ENCODE results near the gene BAIAP2. TPM values are rescaled to one million over a fixed set of nuclear protein-coding genes. Genes with fewer than 3 reads are reported as not detected.

BAIAP2 gene
- total RNA-seq, 1 experiment from 2014 or later, result 14.9 TPM

DNA sequence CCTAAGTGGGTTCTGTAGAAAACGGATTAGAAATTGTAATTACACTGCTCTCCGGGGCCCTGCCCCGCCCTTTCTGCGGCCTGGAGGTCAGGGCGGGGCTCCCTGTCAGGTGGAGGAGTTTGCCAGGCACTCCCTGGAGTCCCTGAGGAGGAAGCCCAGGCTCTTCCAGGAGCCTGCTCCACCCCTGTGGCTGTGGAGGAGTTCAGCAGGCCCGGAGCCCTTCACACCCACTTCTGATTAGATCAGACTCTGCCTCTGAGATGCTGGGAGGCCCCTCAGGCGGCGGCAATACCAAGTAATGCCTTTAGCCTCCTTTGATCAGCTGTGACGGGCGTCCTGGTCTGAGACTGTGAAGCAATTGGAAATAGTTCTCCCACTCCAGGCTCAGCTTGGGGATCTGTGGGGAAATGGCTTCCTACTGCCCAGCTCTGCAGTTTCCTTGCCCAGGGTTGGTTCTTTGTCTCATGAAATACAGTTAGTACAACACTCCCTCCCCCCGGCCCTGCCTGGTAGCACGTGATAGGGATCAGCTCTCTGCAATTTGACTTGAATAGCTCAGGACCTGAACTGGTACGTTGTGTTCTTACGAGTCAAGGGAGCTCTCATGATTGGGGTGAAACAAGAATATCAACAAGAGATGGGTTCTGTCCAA, 22.3 kb downstream of the BAIAP2 start:
- DNase-seq, result peak; percentile 85
- no peak overlapping the region for H3K4me3 ChIP-seq (ENCODE audit: insufficient read depth, low read depth, low read length)
- no peaks in the 10 kb centered on the region for H3K27me3 ChIP-seq (ENCODE audit: control insufficient read depth, insufficient read depth, low read length)
- H3K36me3 ChIP-seq (replicated peaks; ENCODE audit: control insufficient read depth, insufficient read depth, low read length), result no peaks in the 10 kb centered on the region

DNA sequence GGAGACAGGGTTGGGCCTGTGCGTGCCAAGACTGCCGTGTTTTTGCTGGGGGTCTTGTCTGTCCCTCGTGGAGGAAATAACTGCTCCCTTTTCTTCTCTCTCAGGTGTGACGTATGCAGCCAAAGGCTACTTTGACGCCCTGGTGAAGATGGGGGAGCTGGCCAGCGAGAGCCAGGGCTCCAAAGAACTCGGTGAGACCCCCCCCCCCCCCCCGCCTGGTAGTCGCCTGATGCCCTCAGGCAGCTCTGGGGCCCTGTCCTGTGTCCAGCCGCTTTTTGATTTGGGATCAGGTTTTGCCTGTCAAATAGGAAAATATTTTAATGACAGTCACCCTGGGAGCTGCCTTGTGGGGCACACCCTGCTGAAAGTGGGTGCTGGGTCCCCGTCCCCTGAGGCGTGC, 22.8 kb downstream of the BAIAP2 start:
- no peak for DNase-seq
- no peaks in the 10 kb centered on the region for H3K36me3 ChIP-seq (replicated peaks; ENCODE audit: control insufficient read depth, insufficient read depth, low read length)
- H3K4me3 ChIP-seq (ENCODE audit: insufficient read depth, low read depth, low read length), result no peak overlapping the region
- H3K27me3 ChIP-seq (ENCODE audit: control insufficient read depth, insufficient read depth, low read length), result no peaks in the 10 kb centered on the region

DNA sequence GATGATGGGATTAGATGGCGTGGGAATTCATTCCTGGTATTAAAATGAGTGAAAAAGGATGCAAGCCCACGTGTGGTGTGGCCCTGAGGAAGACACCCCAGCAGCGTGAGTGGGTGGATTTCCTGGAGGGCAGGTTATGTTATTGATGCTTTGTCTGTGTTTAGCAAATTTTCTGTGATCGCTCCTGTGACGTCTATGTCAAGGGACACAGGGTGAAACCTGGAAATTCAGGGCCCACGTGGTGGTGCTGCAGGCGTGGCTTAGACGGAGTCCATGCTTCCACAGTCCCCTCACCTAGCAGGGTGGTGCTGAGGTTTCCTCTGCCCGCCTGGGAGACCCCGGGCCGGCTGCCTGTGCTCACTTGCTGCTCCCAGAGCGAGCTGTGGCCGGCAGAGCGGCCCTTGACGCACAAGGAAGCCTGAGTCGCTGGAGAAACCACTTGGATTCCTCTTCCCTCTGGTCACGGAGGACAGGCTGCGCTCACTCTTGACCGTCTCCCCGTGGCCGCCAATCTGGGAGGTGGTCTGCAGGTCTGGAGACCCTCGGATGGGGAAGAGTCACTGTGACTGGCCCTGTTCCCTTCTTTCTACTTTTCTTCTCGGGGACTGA, 23.4 kb downstream of the BAIAP2 start:
- DNase-seq, result no peak
- no peaks in the 10 kb centered on the region for H3K36me3 ChIP-seq (replicated peaks; ENCODE audit: control insufficient read depth, insufficient read depth, low read length)
- no peaks in the 10 kb centered on the region for H3K27me3 ChIP-seq (ENCODE audit: control insufficient read depth, insufficient read depth, low read length)
- no peak overlapping the region for H3K4me3 ChIP-seq (ENCODE audit: insufficient read depth, low read depth, low read length)

DNA sequence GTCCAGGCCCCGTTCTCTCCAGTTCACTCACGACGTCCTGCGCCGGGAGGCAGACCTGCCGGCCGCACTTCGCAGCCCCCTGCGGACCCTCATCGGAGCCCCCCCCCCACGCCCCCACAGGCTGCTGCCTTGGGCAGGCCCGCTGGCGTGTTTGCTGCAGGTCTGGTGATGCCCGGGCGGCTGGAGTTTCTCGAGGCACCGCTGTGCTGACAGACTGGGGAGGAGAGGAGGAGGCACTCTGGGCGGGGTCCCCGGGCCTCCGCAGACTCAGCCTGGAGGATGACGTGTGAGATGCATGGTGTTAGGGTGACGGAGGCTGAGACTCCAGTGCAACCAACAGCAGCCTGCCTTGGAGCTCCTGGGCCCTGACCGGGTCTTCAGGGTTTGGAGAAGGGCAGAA, 24.1 kb downstream of the BAIAP2 start:
- Histone ChIP-seq H3K27me3 (ENCODE audit: control insufficient read depth, insufficient read depth, low read length) (no peaks in the 10 kb centered on the region), H3K4me3 (ENCODE audit: insufficient read depth, low read depth, low read length) (no peak overlapping the region), H3K36me3 (replicated peaks; ENCODE audit: control insufficient read depth, insufficient read depth, low read length) (no peaks in the 10 kb centered on the region)
- no peak for DNase-seq

DNA sequence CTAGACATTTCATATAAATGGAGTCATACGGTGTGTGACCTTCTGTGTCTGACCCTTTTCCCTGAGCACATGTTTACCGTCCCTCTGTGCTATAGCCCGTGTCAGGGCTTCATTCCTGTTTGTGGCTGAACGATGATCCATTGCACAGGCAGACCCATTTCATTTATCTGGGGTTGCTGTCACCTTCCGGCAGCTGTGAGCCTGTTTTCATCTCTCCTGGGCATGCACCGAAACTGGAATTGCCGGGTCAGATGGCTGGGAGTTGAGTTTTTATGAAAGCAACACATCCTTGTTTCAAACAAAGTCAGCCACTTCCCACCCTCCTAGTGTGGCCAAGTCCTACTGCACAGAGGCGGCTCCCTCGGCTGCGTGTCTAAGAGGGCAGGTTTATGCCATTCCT, 25.5 kb downstream of the BAIAP2 start:
- Histone ChIP-seq H3K4me3 (ENCODE audit: insufficient read depth, low read depth, low read length) (no peak overlapping the region), H3K36me3 (replicated peaks; ENCODE audit: control insufficient read depth, insufficient read depth, low read length) (no peaks in the 10 kb centered on the region), H3K27me3 (ENCODE audit: control insufficient read depth, insufficient read depth, low read length) (no peaks in the 10 kb centered on the region)
- DNase-seq, result no peak

DNA sequence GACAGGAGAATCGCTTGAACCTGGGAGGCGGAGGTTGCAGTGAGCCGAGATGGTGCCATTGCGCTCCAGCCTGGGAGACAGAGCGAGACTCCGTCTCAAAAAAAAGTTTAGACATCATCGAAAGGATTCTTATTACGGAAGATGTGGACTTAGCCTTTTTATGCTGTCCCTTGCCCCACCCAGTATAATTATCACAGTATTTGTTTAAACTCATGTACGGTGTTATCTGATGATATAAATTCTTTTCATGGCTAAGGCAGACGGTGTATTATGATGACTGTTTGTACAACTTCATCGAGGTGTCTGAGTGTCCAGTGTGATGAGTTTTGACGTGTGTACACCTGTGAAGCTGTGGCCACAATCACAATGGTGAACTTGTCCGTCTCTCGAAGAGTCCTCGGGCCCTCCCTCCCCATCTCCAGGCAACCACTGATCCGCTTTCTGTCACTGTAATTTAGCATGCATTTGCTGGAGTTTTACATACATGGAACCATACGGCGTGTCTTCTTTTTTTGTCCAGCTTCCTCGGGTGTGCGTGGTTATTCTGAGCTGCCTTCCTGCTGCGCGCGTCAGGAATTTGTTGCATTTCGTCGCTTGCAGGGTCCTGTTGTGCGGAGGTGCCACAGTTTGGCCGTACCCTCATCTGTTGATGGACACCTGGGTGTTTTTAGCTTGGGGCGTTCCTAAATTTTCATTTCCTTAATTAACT, 26.2 kb downstream of the BAIAP2 start:
- H3K4me3 ChIP-seq (ENCODE audit: insufficient read depth, low read depth, low read length), result no peak overlapping the region
- H3K27me3 ChIP-seq (ENCODE audit: control insufficient read depth, insufficient read depth, low read length), result no peaks in the 10 kb centered on the region
- DNase-seq, result no peak
- H3K36me3 ChIP-seq (replicated peaks; ENCODE audit: control insufficient read depth, insufficient read depth, low read length), result no peaks in the 10 kb centered on the region

DNA sequence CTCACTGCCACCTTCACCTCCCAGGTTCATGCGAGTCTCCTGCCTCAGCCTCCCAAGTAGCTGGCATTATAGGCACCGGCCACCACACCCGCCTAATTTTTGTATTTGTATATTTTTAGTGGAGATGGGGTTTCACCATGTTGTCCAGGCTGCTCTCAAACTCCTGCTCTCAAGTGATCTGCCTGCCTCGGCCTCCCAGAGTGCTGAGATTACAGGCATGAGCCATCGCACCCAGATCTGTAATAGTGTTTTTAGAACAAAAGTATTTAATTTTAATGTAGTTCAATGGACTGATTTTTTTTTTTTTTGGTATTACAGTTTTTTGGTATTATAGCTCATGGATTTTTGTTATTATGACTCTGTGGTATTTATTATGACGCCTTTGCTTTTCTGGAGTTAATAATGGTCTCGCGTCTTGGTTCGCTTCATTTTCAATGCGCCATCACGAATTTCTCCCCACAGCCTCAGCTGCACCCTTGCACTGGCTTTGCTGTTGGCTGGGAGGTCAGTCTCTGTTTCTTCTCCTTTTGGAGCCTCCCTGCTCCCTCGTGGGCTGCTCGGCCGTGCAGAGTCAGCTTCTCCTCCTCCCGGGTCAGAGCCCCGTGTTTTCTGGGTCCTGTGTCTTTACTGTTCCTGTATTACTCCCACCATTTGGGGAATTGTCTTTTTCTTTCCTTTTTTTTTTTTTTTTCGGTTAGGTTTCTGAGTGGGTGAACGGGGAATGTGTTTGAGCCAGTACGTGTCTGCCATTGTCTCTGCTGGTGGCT, 27.2 kb downstream of the BAIAP2 start:
- DNase-seq, result no peak
- H3K4me3 ChIP-seq (ENCODE audit: insufficient read depth, low read depth, low read length), result no peak overlapping the region
- no peaks in the 10 kb centered on the region for H3K36me3 ChIP-seq (replicated peaks; ENCODE audit: control insufficient read depth, insufficient read depth, low read length)
- no peaks in the 10 kb centered on the region for H3K27me3 ChIP-seq (ENCODE audit: control insufficient read depth, insufficient read depth, low read length)

DNA sequence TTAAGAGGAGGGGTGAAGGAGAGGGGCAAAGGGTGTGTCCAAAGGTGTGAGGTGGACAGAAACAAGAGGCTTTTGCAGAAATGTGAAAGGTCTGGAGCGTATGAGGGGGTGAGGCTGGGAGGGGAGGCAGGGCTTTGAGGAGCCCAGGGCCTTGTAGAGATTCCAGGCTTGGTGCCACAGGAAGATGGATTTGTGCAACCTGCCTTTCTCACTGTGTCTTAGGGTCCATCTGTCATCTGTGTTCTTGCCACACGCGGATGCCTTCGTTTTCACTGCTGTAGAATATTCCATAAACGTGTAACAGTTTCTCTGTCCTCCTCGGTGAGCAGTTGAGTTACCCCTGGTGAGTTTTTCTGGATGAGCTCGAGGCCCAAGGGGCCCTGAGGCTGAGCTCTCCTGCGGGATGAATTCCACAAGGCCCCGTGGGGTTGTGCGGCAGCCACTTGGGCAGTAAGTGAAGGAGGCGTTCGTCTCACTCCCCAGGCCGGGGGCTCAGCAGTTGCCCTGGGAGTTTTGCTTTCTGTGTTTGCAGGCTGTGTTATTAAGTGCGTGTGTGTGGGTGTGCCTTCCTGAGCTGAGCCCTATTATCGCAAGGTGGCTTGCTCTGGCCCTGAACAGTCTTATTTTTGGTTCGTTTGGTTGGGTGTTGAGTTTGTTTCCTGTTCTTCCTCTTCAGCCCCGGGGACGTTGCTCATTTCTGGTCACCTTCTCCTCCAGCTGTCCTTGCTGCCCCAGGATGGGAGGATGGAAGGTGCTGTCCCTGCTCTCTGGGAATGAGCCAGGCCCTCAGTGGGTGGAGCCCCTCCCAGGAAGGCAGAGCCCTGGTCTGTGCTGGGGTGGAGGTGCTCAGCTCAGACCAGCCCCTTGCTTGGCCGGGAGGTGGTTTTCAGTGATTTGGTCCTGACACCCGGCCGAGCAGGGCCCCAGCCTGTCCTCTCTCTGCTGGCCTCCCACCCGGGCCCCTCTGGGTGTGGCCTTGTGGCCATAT, 28.4 kb downstream of the BAIAP2 start:
- no peak overlapping the region for H3K4me3 ChIP-seq (ENCODE audit: insufficient read depth, low read depth, low read length)
- no peak for DNase-seq
- no peaks in the 10 kb centered on the region for H3K27me3 ChIP-seq (ENCODE audit: control insufficient read depth, insufficient read depth, low read length)
- no peaks in the 10 kb centered on the region for H3K36me3 ChIP-seq (replicated peaks; ENCODE audit: control insufficient read depth, insufficient read depth, low read length)

DNA sequence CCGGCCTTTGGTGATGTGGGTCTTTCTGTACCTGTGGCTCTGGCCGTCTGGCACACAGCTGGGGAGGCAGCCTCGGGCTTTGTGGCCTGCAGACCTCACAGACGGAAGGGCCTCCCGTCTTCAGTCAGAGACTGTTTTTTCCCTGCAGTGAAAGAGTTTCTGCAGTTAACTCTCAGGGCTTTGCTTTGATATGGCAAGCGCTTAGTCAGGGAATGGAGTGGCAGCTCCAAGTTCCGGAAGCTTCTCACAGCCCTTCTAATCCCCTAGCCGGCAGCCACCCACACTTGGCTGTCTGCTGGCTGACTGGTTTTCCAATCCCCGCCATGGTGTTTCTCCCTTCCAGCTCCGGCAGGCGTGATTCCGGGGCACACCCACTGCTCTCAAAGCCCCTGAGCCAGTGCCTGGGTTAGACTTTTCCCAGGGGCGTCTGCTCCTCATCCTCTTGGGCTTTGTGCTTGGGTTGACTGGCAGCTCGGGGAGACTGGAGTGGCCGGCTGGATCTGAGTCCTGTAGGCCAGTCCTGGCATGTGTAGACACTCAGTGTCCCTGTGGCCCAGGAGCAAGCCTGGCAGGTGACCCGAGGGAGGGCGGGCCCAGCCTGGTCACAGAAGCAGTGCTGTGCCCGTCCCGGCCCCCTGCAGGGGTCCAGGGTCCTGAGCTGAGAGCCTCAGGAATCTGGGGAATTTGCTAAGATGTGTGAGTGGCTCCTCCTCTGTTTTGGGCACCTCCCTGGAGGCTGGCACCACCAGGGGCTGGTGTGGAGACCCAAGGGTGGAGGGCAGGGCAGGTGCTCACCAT, 29.9 kb downstream of the BAIAP2 start:
- Histone ChIP-seq H3K36me3 (replicated peaks; ENCODE audit: control insufficient read depth, insufficient read depth, low read length) (no peaks in the 10 kb centered on the region), H3K27me3 (ENCODE audit: control insufficient read depth, insufficient read depth, low read length) (no peaks in the 10 kb centered on the region), H3K4me3 (ENCODE audit: insufficient read depth, low read depth, low read length) (no peak overlapping the region)
- peak; percentile 84 for DNase-seq

DNA sequence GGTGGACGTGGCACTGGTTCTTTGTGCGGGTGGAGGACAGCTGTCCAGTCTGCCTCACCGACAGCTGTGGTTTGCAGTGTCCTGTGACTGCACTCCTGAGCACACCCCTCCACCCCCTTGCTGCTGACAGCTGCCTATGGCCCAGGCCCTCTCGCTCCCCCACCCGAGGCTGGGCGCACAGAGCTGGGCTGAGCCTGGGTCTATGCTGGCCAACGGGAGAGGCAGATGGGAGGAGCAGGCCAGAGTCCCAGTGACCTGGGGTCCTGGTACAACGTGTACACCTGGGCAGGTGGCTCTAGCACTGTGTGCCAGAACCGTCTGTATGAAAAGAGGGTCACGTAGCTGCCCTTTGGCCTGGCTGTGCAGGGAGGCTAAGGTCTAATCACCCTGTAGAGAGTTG, 30.5 kb downstream of the BAIAP2 start:
- Histone ChIP-seq H3K36me3 (replicated peaks; ENCODE audit: control insufficient read depth, insufficient read depth, low read length) (no peaks in the 10 kb centered on the region), H3K4me3 (ENCODE audit: insufficient read depth, low read depth, low read length) (no peak overlapping the region), H3K27me3 (ENCODE audit: control insufficient read depth, insufficient read depth, low read length) (no peaks in the 10 kb centered on the region)
- no peak for DNase-seq

DNA sequence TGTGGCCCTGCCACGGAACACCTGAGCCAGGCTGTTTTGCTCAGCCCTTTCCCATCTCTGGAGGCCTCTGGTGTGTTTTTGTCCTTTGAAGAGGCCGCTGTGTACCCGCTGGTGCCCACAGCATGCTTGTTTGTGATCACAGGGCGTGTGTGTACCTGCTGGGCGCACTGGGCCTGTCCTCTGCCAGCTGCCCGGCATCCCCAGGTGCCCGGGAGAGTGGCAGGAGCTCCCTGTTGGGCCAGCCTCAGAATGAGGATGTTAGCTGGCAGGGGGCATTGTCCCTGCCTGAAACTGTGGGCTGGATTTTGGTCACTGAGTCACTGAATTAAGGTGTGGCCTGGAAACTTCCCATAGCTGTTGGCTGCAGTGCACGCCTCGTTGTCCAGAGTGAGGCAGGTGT, 31.1 kb downstream of the BAIAP2 start:
- Histone ChIP-seq H3K4me3 (ENCODE audit: insufficient read depth, low read depth, low read length) (no peak overlapping the region), H3K36me3 (replicated peaks; ENCODE audit: control insufficient read depth, insufficient read depth, low read length) (no peaks in the 10 kb centered on the region), H3K27me3 (ENCODE audit: control insufficient read depth, insufficient read depth, low read length) (no peaks in the 10 kb centered on the region)
- no peak for DNase-seq

DNA sequence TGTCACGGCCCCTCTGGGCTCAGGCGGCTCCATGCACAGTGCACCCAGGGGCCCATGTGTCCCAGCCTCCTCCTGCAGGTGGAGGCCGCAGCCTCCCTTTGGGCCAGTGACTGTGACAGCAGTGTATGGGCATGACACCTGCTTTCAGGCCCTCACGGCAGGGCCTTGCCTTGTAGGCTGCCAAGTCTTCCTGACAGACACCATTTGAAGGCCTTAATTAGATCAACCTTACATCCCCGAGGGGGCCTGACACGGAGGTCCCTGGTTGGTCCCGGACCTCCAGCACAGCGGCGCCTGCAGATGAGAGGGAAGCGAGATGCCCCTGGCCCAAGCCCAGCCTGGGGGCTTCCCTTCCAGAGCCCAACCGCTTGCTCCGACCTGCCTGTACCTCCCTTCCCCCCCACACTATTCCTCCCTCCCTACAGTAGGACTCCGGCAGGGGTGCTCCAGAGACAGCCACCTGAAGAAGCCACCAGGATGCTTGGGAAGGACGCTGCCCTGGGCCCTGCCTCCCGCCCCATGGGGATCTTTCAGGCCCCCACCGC, 31.9 kb downstream of the BAIAP2 start:
- Histone ChIP-seq H3K4me3 (ENCODE audit: insufficient read depth, low read depth, low read length) (no peak overlapping the region), H3K27me3 (ENCODE audit: control insufficient read depth, insufficient read depth, low read length) (no peaks in the 10 kb centered on the region)
- DNase-seq, result no peak

DNA sequence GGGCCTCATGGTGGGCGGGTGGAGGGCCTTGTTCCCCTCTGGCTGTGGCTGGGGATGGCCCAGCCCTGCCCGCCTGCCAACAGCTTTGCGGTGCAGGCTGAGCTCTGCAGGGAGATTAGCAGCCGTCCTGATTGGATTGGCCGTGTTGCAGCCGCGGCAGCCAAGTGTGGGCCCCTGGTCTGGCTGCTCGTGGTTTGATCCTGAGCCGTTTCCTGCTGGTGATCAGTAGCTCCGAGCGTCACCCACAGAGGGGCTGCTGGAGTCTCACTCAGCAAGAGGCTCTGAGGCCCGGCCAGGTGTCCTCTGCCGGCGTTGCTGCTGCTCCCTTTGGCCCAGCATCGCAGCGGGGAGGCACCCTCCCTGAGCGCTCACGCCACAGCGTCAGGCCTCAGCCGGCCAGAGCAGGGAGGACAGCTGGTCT, 32.5 kb downstream of the BAIAP2 start:
- DNase-seq, result no peak
- H3K36me3 ChIP-seq (replicated peaks; ENCODE audit: control insufficient read depth, insufficient read depth, low read length), result no peaks in the 10 kb centered on the region

More for the DNA sequence above, 31.9 kb downstream of the BAIAP2 start:
- no peaks in the 10 kb centered on the region for H3K36me3 ChIP-seq (replicated peaks; ENCODE audit: control insufficient read depth, insufficient read depth, low read length)

More for the DNA sequence above, 32.5 kb downstream of the BAIAP2 start:
- Histone ChIP-seq H3K4me3 (ENCODE audit: insufficient read depth, low read depth, low read length) (no peak overlapping the region), H3K27me3 (ENCODE audit: control insufficient read depth, insufficient read depth, low read length) (no peaks in the 10 kb centered on the region)
